Sigmoid colon (tissue), 4 donors: ENCODE results near the gene OAS1.

Experiments used
- POLR2A ChIP-seq, 2 donors: fragments of 450-650 bp; IDR thresholded peaks; one replicate each; pipeline ENCODE4 v1.6.1; 2016; ENCODE audit warnings: antibody characterized with exemption in 2 of 2, mild to moderate bottlenecking in 2 of 2, moderate library complexity in 2 of 2
- POLR2AphosphoS5 ChIP-seq, 4 donors: sonication (generic); formaldehyde crosslinking; IDR thresholded peaks; one replicate each; pipeline ENCODE4 v1.6.1; 2017; ENCODE audit warnings: antibody characterized with exemption in 4 of 4

DNA sequence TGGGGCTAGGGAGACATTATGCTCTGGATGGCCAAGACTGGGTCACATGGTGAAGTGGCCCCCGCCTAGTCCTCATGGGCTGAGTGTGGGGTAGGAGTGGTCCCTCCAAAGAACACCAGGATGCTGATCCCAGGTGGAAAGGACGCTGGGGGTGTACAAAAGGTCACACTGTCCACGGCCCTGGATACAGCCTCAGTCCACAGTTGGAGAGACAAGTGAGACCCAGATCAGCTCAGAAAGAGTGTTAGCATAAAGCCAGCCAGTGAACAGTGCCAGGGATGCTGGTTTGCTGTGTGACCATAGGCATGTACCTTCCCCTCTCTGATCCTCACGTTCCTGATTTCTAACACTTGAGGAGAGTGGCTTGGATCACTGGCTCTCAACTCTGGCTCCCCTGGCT is 58.2 kb downstream of the OAS1 start:
- TF ChIP-seq POLR2A (IDR thresholded peaks at IDR 0.05) = no peak
- TF ChIP-seq POLR2AphosphoS5 (IDR thresholded peaks at IDR 0.05) = no peak
